Tibial nerve (tissue), 4 donors: Measurements from ENCODE around the gene NAT16. TPM values are rescaled to one million over a fixed set of nuclear protein-coding genes. Genes with fewer than 3 reads are reported as not detected.
A peak's percentile ranks its signal among the peaks of the same experiment; 100 is the strongest.

ENCODE experiments used
- DNase-seq, 2 donors: peaks; one replicate each; pipeline ENCODE4 v3.0.0-alpha.2; 2019; ENCODE audit warnings: low spot score in 2 of 2
- H3K27ac ChIP-seq, 4 donors: fragments of 200-600 bp; sonication (generic) in 3 of 4; one replicate each; pipeline ENCODE4 v1.5.1; 2017 to 2019; ENCODE audit warnings: mild to moderate bottlenecking in 1 of 4
- H3K27me3 ChIP-seq, 2 donors: fragments of 200-600 bp; sonication (generic) in 1 of 2; one replicate each; pipeline versions ENCODE4 v1.5.1 to v1.6.0; 2017 to 2019
- H3K36me3 ChIP-seq, 3 donors: fragments of 200-600 bp; sonication (generic); one replicate each; pipeline ENCODE4 v1.5.1; 2018 to 2019
- H3K4me1 ChIP-seq, 4 donors: fragments of 200-600 bp; sonication (generic) in 3 of 4; one replicate each; pipeline ENCODE4 v1.5.1; 2017 to 2019
- H3K4me3 ChIP-seq, 4 donors: fragments of 200-600 bp; sonication (generic) in 3 of 4; one replicate each; pipeline ENCODE4 v1.5.1; 2017 to 2019; ENCODE audit warnings: mild to moderate bottlenecking in 1 of 4, moderate library complexity in 1 of 4
- H3K9me3 ChIP-seq, 4 donors: fragments of 200-600 bp; sonication (generic) in 3 of 4; one replicate each; pipeline ENCODE4 v1.5.1; 2017 to 2019
- CTCF ChIP-seq, 5 experiments: fragments of 200-600 bp in 3 of 5; fragments of 450-650 bp in 2 of 5; sonication (generic) in 3 of 5; IDR thresholded peaks; one replicate each; pipeline ENCODE4 v1.5.1; 2016 to 2019; ENCODE audit warnings: antibody characterized with exemption in 5 of 5, mild to moderate bottlenecking in 3 of 5, moderate library complexity in 2 of 5
- EP300 ChIP-seq, 2 donors: sonication (generic); formaldehyde crosslinking; IDR thresholded peaks; one replicate each; pipeline ENCODE4 v1.6.1; 2017; ENCODE audit warnings: antibody characterized with exemption in 2 of 2, mild to moderate bottlenecking in 1 of 2
- POLR2A ChIP-seq, 2 donors: fragments of 450-650 bp; IDR thresholded peaks; one replicate each; pipeline ENCODE4 v1.6.1; 2017; ENCODE audit warnings: antibody characterized with exemption in 2 of 2, mild to moderate bottlenecking in 2 of 2, moderate library complexity in 2 of 2
- WGBS, 2 donors: methylation state at CpG; one replicate each; pipeline ENCODE4 v1.1.5; 2018; 5-methylcytosine and 5-hydroxymethylcytosine counted together
- total RNA-seq, 4 donors: library from RNA; depleted of rRNA; stranded (reverse); fragments of >200 nt; gene quantifications; one replicate each; pipeline ENCODE4 v1.1.0, GENCODE V29; 2016

NAT16 gene
- total RNA-seq, 4 donors from 2014 or later, result not detected

GRCh38 chr7:101153969-101154692 lies 26.0 kb downstream of the NAT16 start, which contains the start of gene AP1S1:
Gene AP1S1, plus strand, starts transcription at chr7:101154476. Its CDS starts 39 bp downstream, at chr7:101154515.
- Histone ChIP-seq H3K4me1 (peaks cover 0 to 16% (median 9%) of the 10 kb centered on the region in 4 donors), H3K4me3 (peak within 1 kb of the TSS; percentile 53 to 80 (median 77)), H3K36me3 (peaks cover 0 to 27% (median under 1%) of the 10 kb centered on the region in 3 donors), H3K27me3 (peaks cover 0 to 4% of the 10 kb centered on the region in 2 donors), H3K9me3 (no peaks in the 10 kb centered on the region), H3K27ac (peak within 1 kb of the TSS in 2 of 4 donors; percentile 35 to 72)
- 3% methylated on average over 33 to 48 of the region's 51 CpGs for WGBS, 2 donors
- peak; percentile 85 to 87 for DNase-seq
- TF ChIP-seq EP300 (IDR thresholded peaks at IDR 0.05), result peak in 1 of 2 donors; percentile 58
- TF ChIP-seq POLR2A (IDR thresholded peaks at IDR 0.05), result peak in 1 of 2 donors; percentile 25
- TF ChIP-seq CTCF (IDR thresholded peaks at IDR 0.05), result peak in 1 of 5 experiments; percentile 14

DNA sequence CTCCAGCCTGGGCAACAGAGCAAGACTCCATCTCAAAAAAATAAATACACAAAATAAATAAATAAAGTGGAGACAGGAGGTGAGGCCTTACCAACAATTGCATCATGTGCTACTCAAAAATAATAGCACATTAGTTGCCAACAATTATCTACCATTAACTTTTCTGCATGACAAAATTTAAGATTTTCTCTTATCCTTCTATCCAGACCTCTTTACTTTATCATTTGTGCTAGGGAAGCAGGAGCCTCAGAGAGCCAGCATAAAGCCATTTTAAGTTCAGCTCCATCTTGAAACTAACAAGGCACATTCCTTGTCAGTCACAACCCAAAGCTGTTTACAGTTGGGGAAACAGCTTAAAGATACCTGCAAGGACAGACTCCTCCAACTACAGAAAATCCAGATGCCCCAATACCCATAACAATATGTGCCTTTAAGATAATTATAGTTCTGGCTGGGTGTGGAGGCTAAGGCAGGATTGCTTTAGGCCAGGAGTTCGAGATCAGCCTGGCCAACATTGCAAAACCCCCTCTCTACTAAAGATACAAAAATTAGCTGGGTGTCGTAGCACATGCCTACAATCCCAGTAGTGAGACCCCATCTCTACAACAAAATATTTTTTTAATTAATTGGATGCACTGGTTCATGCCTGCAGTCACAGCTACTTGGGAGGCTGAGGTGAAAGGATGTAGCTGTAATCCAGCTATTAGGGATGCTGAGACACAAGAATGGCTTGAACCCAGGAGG lies 28.0 kb downstream of the NAT16 start:
- WGBS, 2 donors, result 83 to 92% methylated on average over 2 of the region's 2 CpGs
- Histone ChIP-seq H3K27ac (no peak overlapping the region), H3K9me3 (no peaks in the 10 kb centered on the region), H3K4me3 (no peak overlapping the region), H3K36me3 (peaks cover 0 to 7% (median 0%) of the 10 kb centered on the region in 3 donors), H3K4me1 (peaks cover 0 to 16% (median 9%) of the 10 kb centered on the region in 4 donors), H3K27me3 (peaks cover 0 to 18% of the 10 kb centered on the region in 2 donors)
- no peak for DNase-seq
- TF ChIP-seq POLR2A (IDR thresholded peaks at IDR 0.05) (no peak), CTCF (IDR thresholded peaks at IDR 0.05) (no peak), EP300 (IDR thresholded peaks at IDR 0.05) (no peak)

GRCh38 chr7:101140746-101141382 lies 39.2 kb downstream of the NAT16 start:
- no peak for TF ChIP-seq CTCF (IDR thresholded peaks at IDR 0.05)
- no peak for TF ChIP-seq EP300 (IDR thresholded peaks at IDR 0.05)
- TF ChIP-seq POLR2A (IDR thresholded peaks at IDR 0.05), result no peak
- WGBS, 2 donors, result 80 to 86% methylated on average over 4 of the region's 4 CpGs
- DNase-seq, result no peak
- no peaks in the 10 kb centered on the region for H3K9me3 ChIP-seq
- H3K4me3 ChIP-seq, result no peak overlapping the region
- H3K36me3 ChIP-seq, result no peaks in the 10 kb centered on the region
- H3K4me1 ChIP-seq, result peaks cover 0 to 22% (median 6%) of the 10 kb centered on the region in 4 donors
- H3K27me3 ChIP-seq, result no peaks in the 10 kb centered on the region
- no peak overlapping the region for H3K27ac ChIP-seq

DNA sequence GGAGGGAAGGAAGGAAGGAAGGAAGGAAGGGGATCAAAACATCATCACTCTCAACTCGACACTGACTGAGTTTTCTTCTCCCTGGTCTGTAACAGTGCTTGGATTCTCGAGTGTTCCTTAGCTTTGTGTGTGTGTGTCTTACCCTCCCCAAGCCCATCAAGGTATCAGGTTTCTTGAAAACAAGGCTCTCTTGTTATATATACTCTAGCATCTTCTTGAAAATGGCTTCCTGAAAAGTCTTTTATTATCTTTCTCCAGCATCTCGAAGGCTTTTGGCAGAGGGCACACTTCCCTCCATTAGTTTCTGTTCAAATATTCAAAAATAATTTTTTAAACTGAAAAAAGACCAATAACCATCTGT lies 39.8 kb downstream of the NAT16 start:
- H3K4me3 ChIP-seq, result no peak overlapping the region
- no peak overlapping the region for H3K27ac ChIP-seq
- H3K27me3 ChIP-seq, result no peaks in the 10 kb centered on the region
- no peak for TF ChIP-seq POLR2A (IDR thresholded peaks at IDR 0.05)
- no peak for TF ChIP-seq EP300 (IDR thresholded peaks at IDR 0.05)
- no peak for TF ChIP-seq CTCF (IDR thresholded peaks at IDR 0.05)
- peaks cover 0 to 22% (median 6%) of the 10 kb centered on the region in 4 donors for H3K4me1 ChIP-seq
- DNase-seq, result no peak
- WGBS, 2 donors, result 15 to 23% methylated on average over 3 of the region's 3 CpGs
- peaks cover 0 to 3% (median 0%) of the 10 kb centered on the region in 3 donors for H3K36me3 ChIP-seq
- no peaks in the 10 kb centered on the region for H3K9me3 ChIP-seq
